8988T (cell line): ENCODE measurements around the gene HHIPL1.
A peak's percentile ranks its signal among the peaks of the same experiment; 100 is the strongest.

Source experiments
- DNase-seq: peaks from one replicate; pipeline ENCODE4 v3.0.0; 2011

Gene HHIPL1

DNA sequence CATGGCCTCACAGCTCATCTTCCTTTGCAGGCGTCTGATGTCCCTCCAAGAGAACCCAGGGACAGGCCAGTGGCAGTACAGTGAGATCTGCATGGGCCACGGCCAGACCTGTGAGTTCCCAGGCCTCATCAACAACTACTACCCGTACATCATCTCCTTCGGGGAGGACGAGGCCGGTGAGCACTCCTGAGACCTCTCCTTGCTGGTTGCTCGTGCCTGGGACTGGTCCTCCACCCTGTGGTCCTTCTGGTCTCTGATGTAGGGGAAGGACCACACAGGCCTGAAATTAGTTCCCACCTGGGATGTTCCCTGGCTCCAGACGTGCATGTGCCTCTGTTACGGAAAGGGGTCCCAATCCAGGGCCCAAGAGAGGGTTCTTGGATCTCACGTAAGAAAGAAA, 17.9 kb downstream of the HHIPL1 start:
- DNase-seq: no peak

DNA sequence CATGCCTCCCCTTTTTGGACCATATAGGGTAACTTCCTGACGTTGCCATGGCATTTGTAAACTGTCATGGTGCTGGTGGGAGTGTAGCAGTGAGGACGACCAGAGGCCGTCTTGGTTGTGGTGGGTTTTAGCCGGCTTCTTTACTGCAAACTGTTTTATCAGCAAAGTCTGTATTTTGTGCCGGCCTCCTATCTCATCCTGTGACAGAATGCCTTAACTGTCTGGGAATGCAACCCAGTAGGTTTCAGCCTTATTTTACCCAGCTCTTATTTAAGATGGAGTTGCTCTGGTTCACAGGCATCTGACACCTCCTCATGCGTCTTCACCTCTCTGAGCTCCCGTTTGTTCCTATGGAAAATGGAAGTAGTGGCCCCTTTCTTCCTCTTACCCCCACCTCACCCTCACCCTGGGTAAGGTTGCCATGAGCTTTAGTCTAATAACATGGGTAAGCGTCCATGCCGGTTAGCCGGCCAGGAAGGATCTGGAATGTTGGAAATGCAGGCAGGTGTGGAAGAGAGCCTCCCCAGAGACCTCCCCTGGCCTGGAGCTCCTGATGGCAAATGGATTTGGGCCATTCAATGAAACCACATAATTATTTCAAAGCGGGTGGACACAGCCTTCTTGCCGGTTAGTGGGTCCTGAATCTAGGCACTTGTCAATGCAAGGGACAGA, 18.6 kb downstream of the HHIPL1 start:
- DNase-seq: no peak

DNA sequence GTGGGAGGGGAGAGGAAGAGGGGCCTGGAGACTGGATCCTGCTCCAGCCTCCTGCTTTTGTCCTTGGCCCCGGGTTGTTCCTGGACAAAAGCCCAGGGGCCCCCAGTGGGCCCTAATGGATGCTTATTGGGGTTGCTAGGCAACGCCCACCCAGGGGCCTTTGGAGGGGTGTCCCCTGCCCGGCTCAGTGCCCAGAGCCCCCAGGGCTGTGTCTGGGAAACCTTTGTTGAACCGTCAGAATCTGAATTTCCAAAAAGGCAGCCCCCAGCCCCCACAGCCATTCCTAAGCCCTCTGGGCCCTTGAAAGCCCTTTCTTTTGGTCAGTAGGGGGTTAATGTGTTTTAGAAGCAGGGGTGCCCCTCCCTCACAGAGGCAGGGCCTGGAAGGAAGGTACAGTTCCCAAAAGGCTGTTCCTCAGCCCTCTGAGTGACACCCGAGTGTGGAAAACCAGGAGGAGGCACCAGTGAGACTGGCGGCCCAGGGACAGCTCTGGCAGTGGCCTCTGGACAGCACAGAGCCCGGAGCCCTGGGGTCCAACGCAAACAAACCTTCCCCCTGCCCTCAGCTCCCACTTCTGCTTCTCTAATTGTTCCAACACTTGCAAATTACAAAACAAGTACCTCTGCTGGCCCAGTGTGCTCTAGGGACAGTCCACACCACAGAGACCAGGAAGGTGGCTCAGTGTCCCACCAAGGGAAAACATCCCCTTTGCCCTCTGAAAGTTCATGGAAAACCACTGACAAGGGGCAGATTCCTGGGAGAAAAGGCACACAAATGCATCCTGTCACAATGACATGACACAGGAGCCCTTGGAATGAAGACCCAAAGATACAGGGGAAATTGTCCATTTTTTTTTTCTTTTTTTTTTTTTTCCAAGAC, 19.4 kb downstream of the HHIPL1 start:
- DNase-seq: no peak

DNA sequence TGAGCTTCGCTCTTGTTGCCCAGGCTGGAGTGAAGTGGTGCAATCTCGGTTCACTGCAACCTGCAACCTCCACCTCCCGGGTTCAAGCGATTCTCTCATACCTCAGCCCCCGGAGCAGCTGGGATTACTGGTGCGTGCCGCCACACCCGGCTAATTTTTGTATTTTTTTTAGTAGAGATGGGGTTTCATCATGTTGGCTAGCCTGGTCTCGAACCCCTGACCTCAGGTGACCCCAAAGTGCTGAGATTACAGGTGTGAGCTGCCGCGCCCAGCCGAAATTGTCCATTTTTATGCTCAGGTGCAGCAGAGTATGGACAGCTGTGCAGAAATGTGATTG, 20.0 kb downstream of the HHIPL1 start:
- no peak for DNase-seq

DNA sequence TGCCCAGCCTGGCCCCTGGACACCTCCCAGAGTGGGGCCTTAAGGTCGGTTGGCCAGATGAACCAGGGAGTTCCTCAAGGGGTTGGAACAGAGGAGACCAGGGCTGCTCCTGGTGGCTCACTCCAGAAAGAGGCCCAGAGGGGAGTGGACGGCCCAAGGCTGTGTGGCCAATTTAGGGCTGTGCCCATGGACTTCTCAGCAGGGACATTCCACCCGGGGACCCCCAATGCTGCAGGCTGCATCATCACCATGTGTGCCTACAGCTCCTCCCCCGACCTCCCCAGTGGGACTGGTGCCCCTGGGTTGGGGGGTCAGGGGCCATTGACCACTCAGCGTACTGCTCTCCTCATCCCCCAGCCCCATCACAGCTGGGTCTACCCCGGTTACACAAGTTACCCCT, 21.6 kb downstream of the HHIPL1 start:
- no peak for DNase-seq

DNA sequence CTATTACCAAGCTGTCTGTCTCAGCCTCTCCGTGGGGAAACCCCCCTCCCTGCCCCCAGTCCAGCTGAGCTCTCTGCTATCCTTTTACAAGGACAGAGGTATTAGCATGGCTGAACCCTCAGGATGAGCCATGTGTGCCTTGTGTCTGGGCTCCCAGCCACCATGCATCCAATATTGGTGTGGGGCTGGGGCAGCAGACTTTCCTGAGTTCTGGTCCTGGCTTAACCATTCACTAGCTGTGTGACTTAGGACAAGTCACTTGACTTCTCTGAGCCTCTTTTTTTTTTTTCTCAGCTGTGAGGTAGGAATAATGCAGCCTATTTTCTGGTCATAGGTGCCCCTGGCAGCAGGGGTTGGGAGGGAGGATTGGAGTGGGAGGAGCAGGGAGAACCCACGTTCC, 22.1 kb downstream of the HHIPL1 start:
- DNase-seq: no peak

DNA sequence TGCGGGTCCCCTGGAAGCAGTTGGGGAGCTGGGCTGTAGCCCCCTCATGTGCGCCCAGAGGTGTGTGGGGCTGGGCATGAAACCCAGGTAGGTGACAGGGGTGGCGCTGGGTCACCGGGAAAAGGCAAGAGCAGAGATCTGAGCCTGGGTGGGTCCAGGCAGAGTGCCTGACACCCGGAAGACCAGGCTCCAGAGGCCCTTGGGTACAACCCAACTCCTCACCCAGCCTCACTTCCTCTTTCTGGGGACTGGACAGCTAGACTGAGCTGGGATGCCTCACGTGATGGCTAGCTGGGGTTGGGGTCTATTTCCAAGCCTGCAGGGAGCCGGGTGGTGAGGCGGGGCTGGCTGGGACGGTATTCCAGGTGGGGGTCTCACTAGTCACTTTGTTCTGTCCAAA, 22.9 kb downstream of the HHIPL1 start:
- no peak for DNase-seq

DNA sequence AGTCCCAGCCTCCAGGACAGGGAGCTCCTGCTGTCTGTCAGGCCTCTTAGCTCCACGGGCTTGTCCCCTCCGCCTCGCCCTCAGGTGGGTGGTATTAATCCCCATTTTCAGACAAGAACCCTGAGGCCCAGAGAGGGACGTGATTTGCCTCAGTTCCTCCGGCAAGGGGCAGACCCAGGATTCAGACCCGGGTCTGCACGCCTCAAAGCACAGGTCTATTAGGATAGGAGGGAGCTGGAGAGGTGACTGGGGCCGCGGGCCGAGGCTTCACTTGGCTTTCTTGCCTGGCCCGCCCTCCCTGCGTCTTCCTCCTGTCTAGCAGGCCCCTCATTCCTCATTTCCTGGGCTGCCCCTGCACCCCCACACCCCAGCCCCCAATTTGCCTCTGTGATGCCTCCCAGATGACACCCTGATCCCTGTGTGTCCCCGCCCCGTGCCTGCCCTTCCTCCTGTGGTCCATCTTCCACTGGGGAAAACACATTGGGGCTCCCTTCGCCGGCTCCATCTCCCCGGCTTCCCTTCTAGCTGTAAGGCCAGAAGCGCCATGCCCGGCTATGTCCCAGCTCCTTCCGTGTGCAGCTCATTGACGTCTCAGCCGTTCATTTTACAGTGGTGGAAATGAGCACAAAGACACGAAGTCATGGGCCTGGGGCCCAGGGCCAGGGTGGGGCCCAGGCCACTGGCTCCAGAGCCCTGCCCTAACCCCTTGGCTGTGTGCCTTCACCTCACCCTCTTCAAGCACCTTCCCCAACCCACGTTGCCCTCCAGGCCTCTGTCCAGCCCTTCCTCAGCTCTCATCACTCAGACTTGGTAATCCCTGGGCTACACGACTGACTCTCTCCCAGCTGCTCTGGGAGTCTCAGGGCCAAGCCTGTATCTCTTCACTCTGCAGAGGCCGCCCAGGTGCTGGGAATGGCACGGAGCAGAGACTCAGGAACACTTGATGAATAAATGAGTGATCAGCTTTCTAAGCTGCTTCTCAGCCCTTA, 23.7 kb downstream of the HHIPL1 start:
- no peak for DNase-seq

DNA sequence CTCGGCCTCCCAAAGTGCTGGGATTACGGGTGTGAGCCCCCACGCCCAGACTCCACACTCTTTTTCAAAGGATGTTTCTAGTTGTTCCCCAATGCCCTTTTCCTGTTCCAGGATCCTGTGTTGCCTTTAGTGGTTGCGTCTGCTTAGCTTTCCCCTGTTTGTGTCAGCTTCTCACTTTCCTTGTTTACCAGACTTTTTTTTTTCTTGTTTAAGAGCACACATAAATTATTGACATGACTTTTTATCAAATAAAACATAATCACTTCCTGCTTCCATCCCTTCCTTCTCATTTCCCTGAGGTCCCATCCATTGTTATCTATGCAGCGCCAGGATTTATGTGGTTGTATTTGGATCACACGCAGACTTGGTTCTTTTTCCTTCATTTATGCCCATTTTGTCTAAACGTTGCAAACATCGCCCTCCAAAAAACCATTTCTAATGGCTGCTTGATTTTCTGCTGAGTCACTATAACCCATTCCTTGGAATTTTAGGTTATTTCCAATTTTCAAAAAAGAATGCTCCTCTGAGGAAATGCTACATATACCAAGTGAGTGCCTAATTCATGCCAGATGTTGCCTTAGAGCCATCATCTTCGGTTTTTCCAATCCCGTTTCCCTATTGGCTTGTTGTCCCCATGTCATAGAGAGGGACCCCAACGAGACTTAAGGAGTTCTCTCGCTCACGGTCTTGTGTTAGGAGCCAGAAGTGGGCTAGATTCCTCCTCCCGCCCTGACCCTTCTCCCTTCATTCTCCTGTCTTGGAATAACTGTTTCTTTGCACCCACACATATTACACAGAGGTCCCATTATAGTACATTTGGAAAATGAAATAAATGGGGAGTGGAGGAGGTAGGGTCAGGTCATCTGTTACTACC, 25.7 kb downstream of the HHIPL1 start:
- DNase-seq: no peak

DNA sequence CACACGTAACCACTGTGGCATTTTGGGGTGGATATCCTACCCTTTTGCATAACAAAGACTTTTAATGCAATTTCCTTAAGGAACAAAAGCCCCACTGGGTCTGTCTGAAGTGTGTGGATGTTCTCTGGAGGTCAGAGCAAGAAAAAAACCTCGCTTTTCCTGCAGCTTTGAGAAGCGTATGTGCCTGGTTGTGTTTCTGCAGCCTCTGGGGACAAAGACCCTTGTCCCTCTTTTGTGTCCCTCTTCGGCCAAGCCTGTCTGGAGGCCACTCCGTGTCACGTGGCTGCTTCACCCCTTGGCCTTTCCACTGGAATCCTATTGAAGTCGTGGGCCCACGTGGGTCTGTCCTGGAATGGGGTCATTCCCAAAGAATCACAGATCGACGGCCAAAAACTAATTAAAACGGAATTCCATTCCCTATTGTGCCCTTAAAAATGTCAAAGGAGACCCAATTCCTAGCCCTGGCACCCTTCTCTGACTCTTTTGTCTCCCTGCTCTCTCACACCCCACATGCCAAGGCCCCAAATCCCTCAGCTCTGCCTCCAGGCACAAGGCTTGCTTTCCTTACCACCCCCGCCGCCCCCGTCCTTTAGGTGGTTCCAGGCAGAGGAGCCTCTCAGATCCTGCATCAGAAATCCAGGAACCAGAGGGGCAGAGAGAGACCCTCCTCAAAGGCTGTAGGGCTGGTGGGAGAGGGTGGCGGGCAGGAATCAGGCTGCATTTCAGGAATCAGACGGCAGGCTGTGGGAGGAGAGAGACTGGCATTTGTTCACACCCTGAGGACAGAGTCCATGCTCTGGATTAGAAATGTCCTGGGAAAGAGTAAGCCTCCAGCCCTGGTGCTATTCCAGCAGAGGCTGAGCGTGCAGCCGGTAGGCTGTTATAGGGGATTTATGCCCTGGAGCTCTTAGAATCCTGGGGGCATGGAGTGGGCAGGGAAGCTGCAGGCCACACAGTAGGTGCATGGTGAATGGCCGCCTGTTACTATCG, 26.6 kb downstream of the HHIPL1 start:
- DNase-seq: no peak

DNA sequence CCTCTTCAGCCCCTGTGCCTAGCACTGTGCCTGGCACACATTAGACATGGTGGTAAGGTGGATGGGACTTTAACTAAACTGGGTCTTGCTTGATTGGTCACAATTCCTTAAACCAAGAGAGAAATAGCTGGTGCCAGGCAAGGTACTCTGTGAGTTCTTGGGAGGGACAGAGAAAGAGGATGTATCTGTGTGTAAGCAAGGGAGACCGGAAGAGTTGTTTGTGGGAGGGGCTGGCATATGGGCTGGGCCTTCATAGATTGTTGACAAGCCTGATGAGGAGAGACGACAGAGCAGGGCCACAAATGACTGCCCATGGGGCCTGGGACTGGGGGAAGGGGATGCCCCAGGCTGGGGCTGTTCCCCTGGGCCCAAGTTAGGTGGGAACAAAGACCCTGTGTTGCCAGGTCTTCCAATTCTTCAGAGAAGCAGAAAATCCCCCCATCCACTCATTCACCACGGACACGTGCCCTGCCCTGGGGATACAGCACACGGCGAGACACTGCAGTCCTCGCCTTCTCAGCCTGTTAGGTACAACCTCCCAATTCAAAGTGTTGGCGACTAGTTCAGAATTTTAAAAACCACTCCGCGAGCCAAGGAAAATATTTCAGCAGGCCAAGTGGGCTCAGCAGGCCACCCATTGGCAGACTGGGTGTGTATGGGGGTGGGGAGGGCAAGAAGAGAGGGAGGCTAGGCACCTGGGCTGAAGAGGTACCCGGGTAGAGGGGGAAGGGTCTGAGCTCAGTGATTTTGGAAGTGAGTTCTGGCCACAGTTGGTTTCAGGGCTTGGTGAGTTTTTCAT, 27.8 kb downstream of the HHIPL1 start:
- peak; percentile 13 for DNase-seq

DNA sequence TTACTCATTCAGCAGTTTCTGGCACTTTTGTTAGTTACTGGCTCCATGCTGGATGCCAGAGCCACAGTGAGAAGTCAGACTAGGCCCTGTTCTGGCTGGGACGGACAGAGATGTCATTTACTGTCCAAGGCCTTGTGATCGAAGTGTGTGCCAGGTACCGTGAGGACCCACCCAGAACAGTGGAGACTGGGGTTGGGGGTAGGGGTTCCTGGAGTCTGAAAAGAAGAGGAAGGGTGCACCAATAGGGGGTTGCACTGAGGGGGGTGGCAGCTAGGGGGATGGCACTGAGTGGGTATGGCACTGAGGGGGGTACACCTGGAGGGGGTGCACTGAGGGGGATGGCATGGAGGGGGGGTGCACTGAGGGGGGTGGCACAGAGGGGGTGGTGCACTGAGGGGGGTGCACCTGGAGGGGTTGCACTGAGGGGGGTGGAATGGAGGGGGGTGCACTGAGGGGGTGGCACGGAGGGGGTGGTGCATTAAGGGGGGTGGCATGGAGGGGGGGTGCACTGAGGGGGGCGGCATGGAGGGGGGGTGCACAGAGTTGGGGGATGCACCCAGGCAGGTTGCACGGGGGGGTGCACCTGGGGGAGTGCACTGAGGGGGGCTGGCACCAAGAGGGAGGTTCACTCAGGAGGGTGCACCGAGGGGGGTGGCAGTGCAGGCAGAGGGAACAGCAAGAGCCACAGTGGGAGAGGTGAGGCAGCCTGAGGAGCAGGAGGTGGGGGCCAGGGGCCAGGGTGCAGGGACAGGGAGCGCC, 28.6 kb downstream of the HHIPL1 start:
- peak; percentile 6 for DNase-seq

DNA sequence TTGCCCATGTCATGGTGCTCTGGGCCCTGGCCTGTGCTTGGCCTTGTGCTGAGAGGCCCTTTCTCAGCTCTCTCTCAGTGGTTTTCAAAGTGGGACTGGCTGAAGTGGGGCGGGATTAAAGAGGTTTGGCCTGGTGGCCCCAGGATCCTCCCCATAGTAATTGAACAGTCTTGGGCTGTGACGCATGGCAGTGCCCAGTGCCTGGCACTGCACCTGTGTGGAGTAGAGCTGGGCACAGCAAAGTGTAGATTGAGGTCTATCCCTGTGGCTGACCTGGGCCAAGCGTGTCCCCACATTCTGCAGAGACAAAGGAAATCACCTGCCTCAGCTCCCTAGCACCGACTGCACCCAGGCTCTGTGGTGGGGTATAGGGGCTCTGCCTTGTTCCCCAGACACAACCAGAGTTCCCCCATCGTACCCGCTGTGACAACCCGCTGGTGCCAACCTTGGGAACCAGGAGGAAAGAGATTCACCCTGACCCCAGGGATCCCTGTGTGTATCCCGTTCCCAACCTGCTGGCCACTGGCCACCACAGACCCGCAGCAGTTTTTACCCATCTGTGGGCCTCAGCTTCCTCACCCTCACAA, 29.2 kb downstream of the HHIPL1 start:
- peak; percentile 20 for DNase-seq

DNA sequence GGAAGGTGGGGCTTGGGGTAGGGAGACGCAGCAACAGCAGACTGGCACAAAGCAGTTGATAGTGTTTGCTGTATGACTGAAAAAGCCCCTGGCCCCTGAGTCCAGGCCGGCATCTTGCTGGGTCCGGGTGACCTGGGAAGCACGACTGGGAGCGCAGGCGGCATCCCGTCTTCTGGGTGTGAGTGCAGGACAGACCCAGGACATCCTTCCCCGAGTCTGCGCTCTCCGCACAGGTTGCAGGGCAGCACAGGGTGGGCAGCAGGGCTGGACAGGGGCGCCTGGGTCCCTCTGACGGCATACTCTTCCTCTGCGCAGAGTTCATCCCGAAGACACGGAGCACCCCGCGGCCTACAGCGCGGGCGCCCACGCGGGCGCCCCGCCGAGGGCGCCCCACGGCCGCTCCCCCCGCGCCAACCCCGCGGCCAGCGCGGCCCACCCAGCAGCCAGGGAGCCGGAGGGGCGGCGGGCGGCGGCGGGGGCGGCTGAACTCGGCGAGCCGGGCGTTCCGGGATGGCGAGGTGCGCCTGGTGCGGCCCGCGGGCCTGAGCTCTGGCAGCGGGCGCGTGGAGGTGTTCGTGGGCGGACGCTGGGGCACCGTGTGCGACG, 29.9 kb downstream of the HHIPL1 start:
- peak; percentile 13 for DNase-seq

DNA sequence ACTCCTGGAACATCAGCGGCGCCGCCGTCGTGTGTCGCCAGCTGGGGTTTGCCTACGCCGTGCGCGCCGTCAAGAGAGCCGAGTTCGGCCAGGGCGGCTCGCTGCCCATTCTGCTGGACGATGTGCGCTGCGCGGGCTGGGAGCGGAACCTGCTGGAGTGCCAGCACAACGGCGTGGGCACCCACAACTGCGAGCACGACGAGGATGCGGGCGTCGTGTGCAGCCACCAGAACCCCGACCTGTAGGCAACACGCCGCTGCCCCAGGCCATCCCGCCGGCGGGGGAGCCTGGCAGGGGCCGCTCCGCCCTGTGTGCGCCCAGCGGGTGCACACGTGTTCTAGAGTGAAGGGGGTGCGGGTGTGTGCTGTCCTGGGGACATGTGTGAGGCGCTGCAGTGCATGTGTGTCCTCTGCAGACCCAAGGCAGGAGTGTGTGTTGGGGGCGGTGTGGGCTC, 30.5 kb downstream of the HHIPL1 start:
- peak; percentile 6 for DNase-seq

DNA sequence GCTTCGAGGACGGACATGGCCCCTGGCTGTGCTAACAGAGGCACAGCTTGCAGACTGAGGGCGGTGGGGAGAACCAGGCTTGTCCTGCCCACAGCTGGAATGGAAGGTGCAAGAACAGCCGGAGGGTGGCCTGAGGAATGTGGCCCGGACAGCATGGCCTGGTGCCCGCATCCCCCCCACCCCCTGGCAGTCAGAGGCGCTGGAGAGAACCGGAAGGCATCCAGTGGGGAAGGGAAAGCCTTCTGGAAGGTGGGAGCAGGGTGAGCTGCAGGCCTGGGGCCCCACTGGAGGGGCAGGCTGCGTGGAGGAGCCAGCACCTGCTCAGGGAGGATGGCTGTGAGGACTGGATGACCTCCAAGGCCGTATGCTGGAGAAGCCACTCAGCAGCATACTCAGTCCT, 31.0 kb downstream of the HHIPL1 start:
- DNase-seq: no peak

DNA sequence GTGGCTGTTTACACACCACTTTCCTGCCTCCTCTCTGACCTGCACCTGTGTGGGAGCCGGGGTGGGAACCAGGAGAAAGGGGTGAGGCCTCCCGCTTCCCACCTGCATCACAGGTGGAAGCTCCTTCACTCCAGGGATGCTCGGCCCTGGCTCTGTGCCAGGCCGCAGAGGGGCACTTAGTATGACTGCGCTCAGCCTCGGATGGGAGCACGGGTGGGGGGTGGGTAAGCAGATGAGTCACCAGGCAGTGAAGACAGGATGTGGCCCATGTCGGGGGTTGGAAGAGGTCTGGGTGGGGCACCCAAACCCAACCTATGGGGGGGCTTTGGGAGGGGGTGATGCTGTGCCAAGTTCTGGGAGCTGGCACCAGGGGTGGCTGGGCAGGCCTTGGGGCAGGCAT, 31.7 kb downstream of the HHIPL1 start:
- DNase-seq: peak; percentile 42
